Hepatocyte (in vitro differentiated cells): ENCODE measurements around the gene TMOD2. TPM values are rescaled to one million over a fixed set of nuclear protein-coding genes. Genes with fewer than 3 reads are reported as not detected.
A peak's percentile ranks its signal among the peaks of the same experiment; 100 is the strongest.

Experiments used
- DNase-seq: peaks from one replicate; pipeline ENCODE4 v3.0.0-alpha.2; 2016; ENCODE audit warnings: low spot score
- H2AFZ ChIP-seq: fragments of 200-600 bp; sonication (generic); 2 replicates; pipeline ENCODE4 v1.6.0; 2016; ENCODE audit warnings: antibody characterized with exemption, mild to moderate bottlenecking
- H3K27ac ChIP-seq: fragments of 200-600 bp; sonication (generic); 2 replicates; pipeline ENCODE4 v1.5.1; 2016; ENCODE audit warnings: mild to moderate bottlenecking
- H3K27me3 ChIP-seq: fragments of 200-600 bp; sonication (generic); 2 replicates; pipeline ENCODE4 v1.6.1; 2016
- H3K36me3 ChIP-seq: fragments of 200-600 bp; sonication (generic); replicated peaks from 2 replicates; pipeline ENCODE4 v1.5.1; 2016; ENCODE audit warnings: low read depth; ENCODE audit not compliant: insufficient read depth
- H3K4me1 ChIP-seq: fragments of 200-600 bp; sonication (generic); 2 replicates; pipeline ENCODE4 v1.5.1; 2016; ENCODE audit warnings: mild to moderate bottlenecking, moderate library complexity; ENCODE audit not compliant: insufficient read depth
- H3K4me2 ChIP-seq: fragments of 200-600 bp; sonication (generic); 2 replicates; pipeline ENCODE4 v1.6.0; 2016
- H3K4me3 ChIP-seq: fragments of 200-600 bp; sonication (generic); 2 replicates; pipeline ENCODE4 v1.5.1; 2016; ENCODE audit warnings: mild to moderate bottlenecking
- H3K79me2 ChIP-seq: fragments of 200-600 bp; sonication (generic); 2 replicates; pipeline ENCODE4 v1.6.0; 2017; ENCODE audit warnings: mild to moderate bottlenecking
- H3K9me2 ChIP-seq: fragments of 200-600 bp; sonication (generic); replicated peaks from 2 replicates; pipeline ENCODE4 v1.6.0; 2017; ENCODE audit warnings: mild to moderate bottlenecking; ENCODE audit not compliant: insufficient read depth
- H3K9me3 ChIP-seq: fragments of 200-600 bp; sonication (generic); 2 replicates; pipeline ENCODE4 v1.5.1; 2016; ENCODE audit warnings: low read depth, mild to moderate bottlenecking
- H4K20me1 ChIP-seq: fragments of 200-600 bp; sonication (generic); 2 replicates; pipeline ENCODE4 v1.6.0; 2016; ENCODE audit warnings: mild to moderate bottlenecking; ENCODE audit not compliant: insufficient read depth, poor library complexity, severe bottlenecking
- EZH2 ChIP-seq: fragments of 200-600 bp; sonication (generic); IDR thresholded peaks from 2 replicates; pipeline ENCODE4 v1.6.1; 2016; ENCODE audit warnings: antibody characterized with exemption, mild to moderate bottlenecking, borderline replicate concordance
- EZH2phosphoT487 ChIP-seq: fragments of 200-600 bp; sonication (generic); IDR thresholded peaks from one replicate; pipeline ENCODE4 v1.6.1; 2018; ENCODE audit warnings: antibody characterized with exemption, mild to moderate bottlenecking, low read depth, moderate library complexity; ENCODE audit not compliant: unreplicated experiment, severe bottlenecking
- WGBS: methylation state at CpG from one replicate; pipeline ENCODE4 v1.1.6; 2016; ENCODE audit warnings: low lambda C conversion rate; ENCODE audit errors: missing lambda C conversion rate; 5-methylcytosine and 5-hydroxymethylcytosine counted together
- polyA plus RNA-seq: library from polyadenylated mRNA; unstranded; fragments of >200 nt; fragmentation: Nextera tagmentation; extraction: Ambion mirVana; gene quantifications from 2 replicates; pipeline ENCODE4 v1.2.1, GENCODE V29; 2016
- total RNA-seq: library from RNA; depleted of rRNA; stranded (reverse); fragments of >200 nt; gene quantifications from 2 replicates; pipeline ENCODE4 v1.2.3, GENCODE V29; 2014
- TF ChIP-seq, protein P1 (sequence below): fragments of 200-600 bp; sonication (generic); IDR thresholded peaks from 2 replicates; pipeline ENCODE4 v1.5.1; 2016; ENCODE audit warnings: antibody characterized with exemption, mild to moderate bottlenecking; ENCODE audit not compliant: poor library complexity

The TMOD2 gene
- total and polyA plus RNA-seq, 2 experiments from 2014 or later, result 1.7 to 2.9 TPM

DNA sequence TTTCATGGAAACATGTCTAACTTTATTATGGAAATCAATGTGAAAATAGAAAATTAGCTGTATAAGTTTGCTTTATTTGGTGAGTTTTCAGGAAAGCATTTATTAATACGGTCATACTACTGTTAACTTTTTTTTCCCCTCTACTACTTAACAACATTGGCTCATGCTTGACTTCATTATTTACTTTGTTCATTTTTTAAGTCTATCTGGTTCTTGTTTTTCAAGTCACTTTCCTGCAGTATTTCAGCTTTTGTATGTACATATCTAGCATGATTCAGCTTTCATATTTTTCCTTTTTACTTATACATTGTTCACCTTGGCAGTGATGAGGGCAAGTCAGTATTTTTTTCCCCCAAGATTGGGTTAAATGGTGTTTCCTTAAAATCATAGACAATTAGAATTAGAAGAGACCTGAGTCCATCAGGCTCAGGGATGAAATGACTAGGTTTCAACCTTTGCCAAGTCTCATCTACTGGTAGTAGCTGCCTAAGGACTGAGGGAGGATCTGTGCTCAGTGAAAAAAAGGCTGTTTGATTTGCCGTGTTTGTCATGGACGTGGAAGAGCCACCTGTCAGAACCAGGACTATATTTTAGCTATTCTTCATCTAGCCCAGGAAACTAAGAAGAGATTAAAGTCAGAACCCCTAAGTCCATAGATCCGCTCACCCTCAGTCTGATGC is 93.5 kb downstream of the TMOD2 start:
- H2AFZ ChIP-seq, result no peak overlapping the region
- H3K9me3 ChIP-seq, result no peaks in the 10 kb centered on the region
- no peaks in the 10 kb centered on the region for H3K27me3 ChIP-seq
- peak overlapping the region; percentile 4 for H3K4me2 ChIP-seq
- no peak for TF ChIP-seq EZH2phosphoT487
- TF ChIP-seq, protein P1, sequence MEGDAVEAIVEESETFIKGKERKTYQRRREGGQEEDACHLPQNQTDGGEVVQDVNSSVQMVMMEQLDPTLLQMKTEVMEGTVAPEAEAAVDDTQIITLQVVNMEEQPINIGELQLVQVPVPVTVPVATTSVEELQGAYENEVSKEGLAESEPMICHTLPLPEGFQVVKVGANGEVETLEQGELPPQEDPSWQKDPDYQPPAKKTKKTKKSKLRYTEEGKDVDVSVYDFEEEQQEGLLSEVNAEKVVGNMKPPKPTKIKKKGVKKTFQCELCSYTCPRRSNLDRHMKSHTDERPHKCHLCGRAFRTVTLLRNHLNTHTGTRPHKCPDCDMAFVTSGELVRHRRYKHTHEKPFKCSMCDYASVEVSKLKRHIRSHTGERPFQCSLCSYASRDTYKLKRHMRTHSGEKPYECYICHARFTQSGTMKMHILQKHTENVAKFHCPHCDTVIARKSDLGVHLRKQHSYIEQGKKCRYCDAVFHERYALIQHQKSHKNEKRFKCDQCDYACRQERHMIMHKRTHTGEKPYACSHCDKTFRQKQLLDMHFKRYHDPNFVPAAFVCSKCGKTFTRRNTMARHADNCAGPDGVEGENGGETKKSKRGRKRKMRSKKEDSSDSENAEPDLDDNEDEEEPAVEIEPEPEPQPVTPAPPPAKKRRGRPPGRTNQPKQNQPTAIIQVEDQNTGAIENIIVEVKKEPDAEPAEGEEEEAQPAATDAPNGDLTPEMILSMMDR, result no peak
- TF ChIP-seq EZH2, result no peak
- DNase-seq, result no peak
- WGBS, result 69% methylated on average over 4 of the region's 4 CpGs
- no peaks in the 10 kb centered on the region for H3K36me3 ChIP-seq
- peaks cover 4% of the 10 kb centered on the region for H4K20me1 ChIP-seq
- peaks cover 42% of the 10 kb centered on the region for H3K4me1 ChIP-seq
- H3K79me2 ChIP-seq, result peaks cover 95% of the 10 kb centered on the region
- H3K4me3 ChIP-seq, result no peak overlapping the region
- no peaks in the 10 kb centered on the region for H3K9me2 ChIP-seq
- H3K27ac ChIP-seq, result peak overlapping the region; percentile 88

GRCh38 chr15:51846066-51846462 is 94.7 kb downstream of the TMOD2 start:
- 94% methylated on average over 3 of the region's 3 CpGs for WGBS
- no peak overlapping the region for H3K4me2 ChIP-seq
- no peaks in the 10 kb centered on the region for H3K36me3 ChIP-seq
- peak overlapping the region; percentile 88 for H3K27ac ChIP-seq
- TF ChIP-seq EZH2 (no peak), EZH2phosphoT487 (no peak)
- TF ChIP-seq, protein P1, result no peak
- H3K9me2 ChIP-seq, result no peaks in the 10 kb centered on the region
- H3K4me1 ChIP-seq, result peaks cover 42% of the 10 kb centered on the region
- H3K27me3 ChIP-seq, result no peaks in the 10 kb centered on the region
- no peak overlapping the region for H3K4me3 ChIP-seq
- H2AFZ ChIP-seq, result no peak overlapping the region
- no peak for DNase-seq
- H3K9me3 ChIP-seq, result no peaks in the 10 kb centered on the region
- H3K79me2 ChIP-seq, result peaks cover 95% of the 10 kb centered on the region
- peaks cover 4% of the 10 kb centered on the region for H4K20me1 ChIP-seq

- no peak for DNase-seq
- H3K27ac ChIP-seq, result peak overlapping the region; percentile 88
- H3K4me2 ChIP-seq, result no peak overlapping the region
- no peak overlapping the region for H2AFZ ChIP-seq
- peaks cover 42% of the 10 kb centered on the region for H3K4me1 ChIP-seq
- no peaks in the 10 kb centered on the region for H3K9me2 ChIP-seq
- H3K27me3 ChIP-seq, result no peaks in the 10 kb centered on the region
- no peaks in the 10 kb centered on the region for H3K36me3 ChIP-seq
- TF ChIP-seq EZH2phosphoT487 (no peak), EZH2 (no peak)
- TF ChIP-seq, protein P1, result no peak
- H3K4me3 ChIP-seq, result no peak overlapping the region
- no peaks in the 10 kb centered on the region for H3K9me3 ChIP-seq
- peaks cover 95% of the 10 kb centered on the region for H3K79me2 ChIP-seq
- peaks cover 8% of the 10 kb centered on the region for H4K20me1 ChIP-seq
- WGBS, result 68% methylated on average over 3 of the region's 3 CpGs
These were observed 95.2 kb downstream of the TMOD2 start for GRCh38 chr15:51846463-51847230.
